K562 (cell line): ENCODE data around the gene DCUN1D2. TPM values are rescaled to one million over a fixed set of nuclear protein-coding genes. Genes with fewer than 3 reads are reported as not detected.

Experiments
- ATAC-seq: fragments of 200-7000 bp; cut with Tn5 transposase; 3 replicates; pipeline ENCODE4 v1.9.1; 2020; ENCODE audit warnings: moderate library complexity
- BruUV-seq: library from RNA; stranded (reverse); fragments of 400-500 nt; replicated peaks from 2 replicates; lab custom pipeline; 2021; lab: Mats Ljungman, UMichigan
- CTCF ChIA-PET: fragments of 300-600 bp; formaldehyde crosslinking; extraction: SDS; loops from one replicate; lab custom pipeline; 2021; ENCODE audit warnings: low intra/inter-chr PET ratio; lab: Yijun Ruan, JAX
- POLR2A ChIA-PET: fragments of 300-600, 350-650 bp; sonication (Branson Sonifier 250); formaldehyde crosslinking; extraction: SDS; loops from one replicate; lab custom pipeline; 2021; ENCODE audit warnings: antibody characterized with exemption, inconsistent platforms; lab: Yijun Ruan, JAX
- DNase-seq, 4 experiments: peaks; one replicate each; pipeline versions ENCODE4 v3.0.0 to v3.0.0-alpha.2; 2011 to 2018; ENCODE audit warnings: low spot score in 3 of 4, mixed read lengths in 3 of 4; ENCODE audit errors: extremely low read depth in 1 of 4
- FAIRE-seq: peaks from 2 replicates; lab custom pipeline; 2011; peaks lifted over from hg19 to GRCh38; lab: Jason Lieb, UNC
- H2AFZ ChIP-seq: 2 replicates; pipeline ENCODE4 v1.6.0; 2011; ENCODE audit warnings: low read depth, low read length, control low read depth, inconsistent platforms
- H3K27ac ChIP-seq: fragments of 200-600 bp; 3 replicates; pipeline ENCODE4 v1.8.0; 2011; ENCODE audit warnings: low read depth, mild to moderate bottlenecking, control low read depth, inconsistent platforms, low read length, moderate library complexity, mixed read lengths; ENCODE audit errors: extremely low read depth
- H3K27me3 ChIP-seq, 2 experiments: fragments of 300-600 bp in 1 of 2; 2 replicates in 1 of 2; 3 replicates in 1 of 2; pipeline versions ENCODE4 v1.6.0 to v1.8.0; 2011; ENCODE audit warnings: inconsistent platforms in 2 of 2, low read length in 2 of 2, mild to moderate bottlenecking in 1 of 2, mixed read lengths in 1 of 2, moderate library complexity in 1 of 2; ENCODE audit not compliant: control insufficient read depth in 2 of 2, insufficient read depth in 2 of 2
- H3K36me3 ChIP-seq: fragments of 300-600 bp; 3 replicates; pipeline ENCODE4 v1.8.0; 2011; ENCODE audit warnings: mild to moderate bottlenecking, low read length, inconsistent platforms; ENCODE audit not compliant: control insufficient read depth, insufficient read depth
- H3K4me1 ChIP-seq, 2 experiments: fragments of 200-600 bp in 1 of 2; replicated peaks in 1 of 2; 2 replicates in 1 of 2; 3 replicates in 1 of 2; pipeline versions ENCODE4 v1.5.1 to v1.8.0; 2011; ENCODE audit warnings: inconsistent platforms in 2 of 2, low read length in 2 of 2, mild to moderate bottlenecking in 1 of 2, mixed read lengths in 1 of 2, moderate library complexity in 1 of 2; ENCODE audit not compliant: control insufficient read depth in 2 of 2, insufficient read depth in 2 of 2
- H3K4me2 ChIP-seq: 2 replicates; pipeline ENCODE4 v1.6.1; 2011; ENCODE audit warnings: low read length, control low read depth, inconsistent platforms, mixed read lengths; ENCODE audit not compliant: insufficient read depth
- H3K4me3 ChIP-seq: fragments of 200-600 bp; sonication (generic), shearing (Covaris generic); 2 replicates; pipeline ENCODE4 v1.5.1; 2016; ENCODE audit warnings: control low read depth, inconsistent platforms
- H3K79me2 ChIP-seq: fragments of 200-600 bp; 3 replicates; pipeline ENCODE4 v1.8.0; 2011; ENCODE audit warnings: low read length, inconsistent platforms; ENCODE audit not compliant: control insufficient read depth, insufficient read depth
- H3K9ac ChIP-seq, 2 experiments: 2 replicates each; pipeline versions ENCODE4 v1.6.0 to v1.6.1; 2011; ENCODE audit warnings: low read depth in 2 of 2, low read length in 2 of 2, control low read depth in 1 of 2, inconsistent platforms in 1 of 2, mild to moderate bottlenecking in 1 of 2, mixed read lengths in 1 of 2; ENCODE audit not compliant: insufficient read depth in 1 of 2
- H3K9me1 ChIP-seq: one replicate; pipeline ENCODE4 v1.6.0; 2011; ENCODE audit warnings: inconsistent platforms, mild to moderate bottlenecking, low read length, moderate library complexity; ENCODE audit not compliant: control insufficient read depth, insufficient read depth
- H3K9me3 ChIP-seq: replicated peaks from 2 replicates; pipeline ENCODE4 v1.5.1; 2011; ENCODE audit warnings: low read depth, low read length, inconsistent platforms; ENCODE audit not compliant: control insufficient read depth, insufficient read depth
- H4K20me1 ChIP-seq: replicated peaks from 2 replicates; pipeline ENCODE4 v1.6.1; 2011; ENCODE audit warnings: low read length, inconsistent platforms, mixed read lengths; ENCODE audit not compliant: control insufficient read depth, insufficient read depth
- ADNP ChIP-seq: fragments of 200-800 bp; sonication (Bioruptor generic); IDR thresholded peaks from 2 replicates; pipeline ENCODE4 v1.6.1; 2016; ENCODE audit warnings: missing genetic modification characterization, missing compliant biosample characterization
- DIDO1 ChIP-seq: fragments of 450-650 bp; IDR thresholded peaks from 2 replicates; pipeline ENCODE4 v1.6.1; 2016; ENCODE audit warnings: low read depth, missing biosample characterization, missing genetic modification characterization
- FOXJ2 ChIP-seq: fragments of 200-800 bp; sonication (Bioruptor generic); IDR thresholded peaks from 2 replicates; pipeline ENCODE4 v1.6.1; 2016; ENCODE audit warnings: missing genetic modification characterization, missing compliant biosample characterization
- FOXK2 ChIP-seq, 2 experiments: fragments of 450-650 bp; IDR thresholded peaks in 1 of 2; conservative IDR thresholded peaks in 1 of 2; 2 replicates each; pipeline ENCODE4 v1.6.1; 2016; ENCODE audit warnings: low read depth in 2 of 2, mild to moderate bottlenecking in 1 of 2
- KLF13 ChIP-seq: fragments of 450-650 bp; IDR thresholded peaks from 2 replicates; pipeline ENCODE4 v1.6.1; 2016; ENCODE audit warnings: missing genetic modification characterization, low read depth, mild to moderate bottlenecking, missing compliant biosample characterization, moderate library complexity, borderline replicate concordance
- POLR2B ChIP-seq: fragments of 450-650 bp; IDR thresholded peaks from 2 replicates; pipeline ENCODE4 v1.6.1; 2018; ENCODE audit warnings: low read depth; ENCODE audit not compliant: partially characterized antibody
- RBM17 ChIP-seq: fragments of 200-400 bp; formaldehyde crosslinking; IDR thresholded peaks from 2 replicates; pipeline ENCODE4 v1.6.1; 2017; ENCODE audit warnings: low read depth, mild to moderate bottlenecking, low read length, borderline replicate concordance
- SMAD1 ChIP-seq: fragments of 150-350 bp; IDR thresholded peaks from 2 replicates; pipeline ENCODE4 v1.6.1; 2014; ENCODE audit warnings: low read length, low read depth; ENCODE audit not compliant: partially characterized antibody
- SMARCB1 ChIP-seq: IDR thresholded peaks from 2 replicates; pipeline ENCODE4 v1.6.1; 2011; ENCODE audit warnings: improper control_type of control experiment, low read depth; ENCODE audit not compliant: insufficient read length
- WGBS: fragments of 100-300 bp; shearing (Covaris generic); methylation state at CpG from one replicate; pipeline ENCODE4 v1.1.6; 2016; ENCODE audit warnings: low coverage, mixed read lengths; ENCODE audit not compliant: insufficient coverage; ENCODE audit errors: missing lambda C conversion rate; 5-methylcytosine and 5-hydroxymethylcytosine counted together
- in situ Hi-C: fragments of 300-500 bp; cut with MboI; formaldehyde crosslinking; loops from 4 replicates; pipeline ENCODE4 v1.15.0; 2018; ENCODE audit warnings: inconsistent platforms, mixed read lengths
- intact Hi-C: fragments of 100-400 bp; cut with micrococcal nuclease; formaldehyde crosslinking; loops from 2 replicates; pipeline ENCODE4 v1.14.2; 2022
- polyA plus RNA-seq, 8 experiments: library from polyadenylated mRNA; depleted of rRNA in 4 of 8; stranded (reverse) in 5 of 8; unstranded in 3 of 8; fragments of >200 nt; fragmentation: Nextera tagmentation in 2 of 8; fragmentation: Illumina TruSeq in 1 of 8; extraction: Ambion mirVana in 2 of 8; extraction: Trizol in 1 of 8; gene quantifications; 2 replicates each; pipeline versions ENCODE4 v1.2.1 to v1.2.3, GENCODE V29; 2011 to 2014; ENCODE audit warnings: inconsistent platforms in 1 of 8, missing spikeins in 1 of 8
- total RNA-seq, 7 experiments: library from RNA; depleted of rRNA in 6 of 7; stranded (reverse); fragments of >200 nt in 6 of 7; fragmentation: Illumina TruSeq in 2 of 7; extraction: Trizol in 2 of 7; gene quantifications; 2 replicates each; pipeline versions ENCODE4 v1.2.1 to v1.2.3, GENCODE V29; 2011 to 2021; ENCODE audit warnings: low replicate concordance in 1 of 7
- TF ChIP-seq, protein P1 (sequence below): fragments of 450-650 bp; IDR thresholded peaks from 2 replicates; pipeline ENCODE4 v1.7.1; 2018; ENCODE audit warnings: mild to moderate bottlenecking, low read depth; ENCODE audit not compliant: partially characterized antibody
- TF ChIP-seq, protein P2 (sequence below): fragments of 250-450 bp; sonication (Bioruptor Pico); IDR thresholded peaks from 2 replicates; pipeline ENCODE4 v1.5.0; 2021; ENCODE audit warnings: mild to moderate bottlenecking, borderline replicate concordance
- TF ChIP-seq, protein P3 (sequence below): fragments of 450-650 bp; conservative IDR thresholded peaks from 2 replicates; pipeline ENCODE4 v1.6.1; 2016; ENCODE audit warnings: missing genetic modification characterization, low read depth, mild to moderate bottlenecking, missing compliant biosample characterization, moderate library complexity
- TF ChIP-seq, protein P4 (sequence below): fragments of 200-400 bp; formaldehyde crosslinking; IDR thresholded peaks from 2 replicates; pipeline ENCODE4 v1.6.1; 2017; ENCODE audit warnings: mild to moderate bottlenecking, low read depth, low read length, moderate library complexity

Gene DCUN1D2
- total and polyA plus RNA-seq, 9 of the 15 experiments (the other 6 are each of a cell fraction or from before 2014, with no cell fraction given) = 2.1 to 16.8 (median 11.1) TPM

DNA sequence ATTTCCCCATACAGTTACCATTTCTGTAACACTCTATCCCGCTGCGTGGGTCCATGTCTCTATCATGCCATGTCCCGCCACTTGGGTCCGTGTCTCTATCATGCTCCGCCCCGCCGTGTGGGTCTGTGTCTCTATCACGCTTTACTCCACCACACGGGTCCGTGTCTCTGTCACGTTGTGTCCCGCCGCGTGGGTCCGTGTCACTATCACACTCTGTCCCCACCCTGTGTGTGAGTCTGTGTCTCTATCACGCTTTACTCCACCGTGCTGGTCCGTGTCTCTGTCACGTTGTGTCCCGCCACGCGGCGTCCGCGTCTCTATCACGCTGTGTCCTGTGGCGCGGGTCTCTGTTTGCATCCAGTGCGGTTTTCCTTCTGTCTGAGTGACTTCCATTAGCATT is 48.9 kb downstream of the DCUN1D2 start:
- DNase-seq (no peak), ATAC-seq (no peak), FAIRE-seq (no peak)
- no peaks in the 10 kb centered on the region for H3K9me3 ChIP-seq
- 0 out of 5 replicates have a peak, but pooled peaks cover 0 to 7% of the 10 kb centered on the region in 2 experiments for H3K27me3 ChIP-seq
- H3K9ac ChIP-seq = no peak overlapping the region
- intact Hi-C loops (no loop called here), in situ Hi-C loops (no loop called here)
- no peaks in the 10 kb centered on the region for H4K20me1 ChIP-seq
- no peak overlapping the region for H3K4me3 ChIP-seq
- ChIA-PET POLR2A (no interaction called here), CTCF (no interaction called here)
- BruUV-seq = no TSS peak
- no peak overlapping the region for H3K4me2 ChIP-seq
- no peaks in the 10 kb centered on the region for H3K9me1 ChIP-seq
- WGBS = 46% methylated on average over 19 of the region's 29 CpGs
- no peak overlapping the region for H2AFZ ChIP-seq
- H3K79me2 ChIP-seq = no peaks in the 10 kb centered on the region
- H3K27ac ChIP-seq = no peak overlapping the region
- H3K36me3 ChIP-seq = no peaks in the 10 kb centered on the region
- peaks cover 0 to 6% of the 10 kb centered on the region in 2 experiments; a peak in 2 of 5 replicates for H3K4me1 ChIP-seq
- TF ChIP-seq, protein P1, sequence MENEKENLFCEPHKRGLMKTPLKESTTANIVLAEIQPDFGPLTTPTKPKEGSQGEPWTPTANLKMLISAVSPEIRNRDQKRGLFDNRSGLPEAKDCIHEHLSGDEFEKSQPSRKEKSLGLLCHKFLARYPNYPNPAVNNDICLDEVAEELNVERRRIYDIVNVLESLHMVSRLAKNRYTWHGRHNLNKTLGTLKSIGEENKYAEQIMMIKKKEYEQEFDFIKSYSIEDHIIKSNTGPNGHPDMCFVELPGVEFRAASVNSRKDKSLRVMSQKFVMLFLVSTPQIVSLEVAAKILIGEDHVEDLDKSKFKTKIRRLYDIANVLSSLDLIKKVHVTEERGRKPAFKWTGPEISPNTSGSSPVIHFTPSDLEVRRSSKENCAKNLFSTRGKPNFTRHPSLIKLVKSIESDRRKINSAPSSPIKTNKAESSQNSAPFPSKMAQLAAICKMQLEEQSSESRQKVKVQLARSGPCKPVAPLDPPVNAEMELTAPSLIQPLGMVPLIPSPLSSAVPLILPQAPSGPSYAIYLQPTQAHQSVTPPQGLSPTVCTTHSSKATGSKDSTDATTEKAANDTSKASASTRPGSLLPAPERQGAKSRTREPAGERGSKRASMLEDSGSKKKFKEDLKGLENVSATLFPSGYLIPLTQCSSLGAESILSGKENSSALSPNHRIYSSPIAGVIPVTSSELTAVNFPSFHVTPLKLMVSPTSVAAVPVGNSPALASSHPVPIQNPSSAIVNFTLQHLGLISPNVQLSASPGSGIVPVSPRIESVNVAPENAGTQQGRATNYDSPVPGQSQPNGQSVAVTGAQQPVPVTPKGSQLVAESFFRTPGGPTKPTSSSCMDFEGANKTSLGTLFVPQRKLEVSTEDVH = no peak
- TF ChIP-seq RBM17 (no peak), SMARCB1 (no peak), FOXJ2 (no peak), SMAD1 (no peak), FOXK2 (conservative IDR thresholded peaks at IDR 0.05 in 1 of 2, IDR thresholded peaks at IDR 0.05 in 1 of 2; ENCODE audit: low read depth in 2 of 2) (no peak), POLR2B (no peak), DIDO1 (tag) (no peak), KLF13 (tag) (no peak), ADNP (tag) (no peak)
- TF ChIP-seq, protein P2, sequence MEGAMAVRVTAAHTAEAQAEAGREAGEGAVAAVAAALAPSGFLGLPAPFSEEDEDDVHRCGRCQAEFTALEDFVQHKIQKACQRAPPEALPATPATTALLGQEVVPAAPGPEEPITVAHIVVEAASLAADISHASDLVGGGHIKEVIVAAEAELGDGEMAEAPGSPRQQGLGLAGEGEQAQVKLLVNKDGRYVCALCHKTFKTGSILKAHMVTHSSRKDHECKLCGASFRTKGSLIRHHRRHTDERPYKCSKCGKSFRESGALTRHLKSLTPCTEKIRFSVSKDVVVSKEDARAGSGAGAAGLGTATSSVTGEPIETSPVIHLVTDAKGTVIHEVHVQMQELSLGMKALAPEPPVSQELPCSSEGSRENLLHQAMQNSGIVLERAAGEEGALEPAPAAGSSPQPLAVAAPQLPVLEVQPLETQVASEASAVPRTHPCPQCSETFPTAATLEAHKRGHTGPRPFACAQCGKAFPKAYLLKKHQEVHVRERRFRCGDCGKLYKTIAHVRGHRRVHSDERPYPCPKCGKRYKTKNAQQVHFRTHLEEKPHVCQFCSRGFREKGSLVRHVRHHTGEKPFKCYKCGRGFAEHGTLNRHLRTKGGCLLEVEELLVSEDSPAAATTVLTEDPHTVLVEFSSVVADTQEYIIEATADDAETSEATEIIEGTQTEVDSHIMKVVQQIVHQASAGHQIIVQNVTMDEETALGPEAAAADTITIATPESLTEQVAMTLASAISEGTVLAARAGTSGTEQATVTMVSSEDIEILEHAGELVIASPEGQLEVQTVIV (CRISPR knock-in tag) = no peak
- TF ChIP-seq, protein P3, sequence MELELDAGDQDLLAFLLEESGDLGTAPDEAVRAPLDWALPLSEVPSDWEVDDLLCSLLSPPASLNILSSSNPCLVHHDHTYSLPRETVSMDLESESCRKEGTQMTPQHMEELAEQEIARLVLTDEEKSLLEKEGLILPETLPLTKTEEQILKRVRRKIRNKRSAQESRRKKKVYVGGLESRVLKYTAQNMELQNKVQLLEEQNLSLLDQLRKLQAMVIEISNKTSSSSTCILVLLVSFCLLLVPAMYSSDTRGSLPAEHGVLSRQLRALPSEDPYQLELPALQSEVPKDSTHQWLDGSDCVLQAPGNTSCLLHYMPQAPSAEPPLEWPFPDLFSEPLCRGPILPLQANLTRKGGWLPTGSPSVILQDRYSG (tag) = no peak
- TF ChIP-seq, protein P4, sequence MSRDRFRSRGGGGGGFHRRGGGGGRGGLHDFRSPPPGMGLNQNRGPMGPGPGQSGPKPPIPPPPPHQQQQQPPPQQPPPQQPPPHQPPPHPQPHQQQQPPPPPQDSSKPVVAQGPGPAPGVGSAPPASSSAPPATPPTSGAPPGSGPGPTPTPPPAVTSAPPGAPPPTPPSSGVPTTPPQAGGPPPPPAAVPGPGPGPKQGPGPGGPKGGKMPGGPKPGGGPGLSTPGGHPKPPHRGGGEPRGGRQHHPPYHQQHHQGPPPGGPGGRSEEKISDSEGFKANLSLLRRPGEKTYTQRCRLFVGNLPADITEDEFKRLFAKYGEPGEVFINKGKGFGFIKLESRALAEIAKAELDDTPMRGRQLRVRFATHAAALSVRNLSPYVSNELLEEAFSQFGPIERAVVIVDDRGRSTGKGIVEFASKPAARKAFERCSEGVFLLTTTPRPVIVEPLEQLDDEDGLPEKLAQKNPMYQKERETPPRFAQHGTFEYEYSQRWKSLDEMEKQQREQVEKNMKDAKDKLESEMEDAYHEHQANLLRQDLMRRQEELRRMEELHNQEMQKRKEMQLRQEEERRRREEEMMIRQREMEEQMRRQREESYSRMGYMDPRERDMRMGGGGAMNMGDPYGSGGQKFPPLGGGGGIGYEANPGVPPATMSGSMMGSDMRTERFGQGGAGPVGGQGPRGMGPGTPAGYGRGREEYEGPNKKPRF = no peak
